ENCODE data around the gene NAV2. TPM values are rescaled to one million over a fixed set of nuclear protein-coding genes. Genes with fewer than 3 reads are reported as not detected.

Gene NAV2
- total and polyA plus RNA-seq, 2 donors (not counting 1 experiment from before 2014, with no cell fraction given): 8.1 to 14.0 TPM

GRCh38 chr11:19974886-19975285, 262.2 kb downstream of the NAV2 start:
- no peak for TF ChIP-seq CTCF (conservative IDR thresholded peaks at IDR 0.05 in 1 of 2, IDR thresholded peaks at IDR 0.05 in 1 of 2; ENCODE audit: low read depth in 1 of 2, low read length in 2 of 2)
- no peak for TF ChIP-seq EZH2 (IDR thresholded peaks at IDR 0.05; ENCODE audit: low read length, missing control alignments)
- Histone ChIP-seq H3K9ac (ENCODE audit: insufficient read depth, low read length) (no peak overlapping the region), H2AFZ (ENCODE audit: low read length) (no peak overlapping the region), H3K27me3 (ENCODE audit: control insufficient read depth, insufficient read depth, low read length) (no peaks in the 10 kb centered on the region), H3K36me3 (ENCODE audit: control insufficient read depth, insufficient read depth, low read length) (no peaks in the 10 kb centered on the region), H3K4me1 (ENCODE audit: control insufficient read depth, extremely low read depth, insufficient read depth, low read length) (peaks cover 4% of the 10 kb centered on the region), H3K27ac (ENCODE audit: insufficient read depth, low read length) (no peak overlapping the region), H3K4me2 (ENCODE audit: extremely low read depth, insufficient read depth, low read length) (no peak overlapping the region), H3K4me3 (replicated peaks in 1 of 4; ENCODE audit: control extremely low read depth in 1 of 4, insufficient read depth in 1 of 4, low read depth in 3 of 4, low read length in 4 of 4) (no peak overlapping the region), H4K20me1 (ENCODE audit: control insufficient read depth, extremely low read depth, insufficient read depth, low read length) (no peaks in the 10 kb centered on the region), H3K79me2 (ENCODE audit: control insufficient read depth, insufficient read depth, low read length) (peaks cover 3% of the 10 kb centered on the region), H3K9me3 (ENCODE audit: control insufficient read depth, insufficient read depth, low read depth, low read length) (no peaks in the 10 kb centered on the region)
- no peak for DNase-seq (ENCODE audit: low read depth in 2 of 2)

- no peak overlapping the region for H3K4me3 ChIP-seq (replicated peaks in 1 of 4; ENCODE audit: control extremely low read depth in 1 of 4, insufficient read depth in 1 of 4, low read depth in 3 of 4, low read length in 4 of 4)
- no peak overlapping the region for H3K4me2 ChIP-seq (ENCODE audit: extremely low read depth, insufficient read depth, low read length)
- H3K36me3 ChIP-seq (ENCODE audit: control insufficient read depth, insufficient read depth, low read length): no peaks in the 10 kb centered on the region
- peaks cover 10% of the 10 kb centered on the region for H3K4me1 ChIP-seq (ENCODE audit: control insufficient read depth, extremely low read depth, insufficient read depth, low read length)
- H3K79me2 ChIP-seq (ENCODE audit: control insufficient read depth, insufficient read depth, low read length): peaks cover 7% of the 10 kb centered on the region
- no peaks in the 10 kb centered on the region for H4K20me1 ChIP-seq (ENCODE audit: control insufficient read depth, extremely low read depth, insufficient read depth, low read length)
- H3K9ac ChIP-seq (ENCODE audit: insufficient read depth, low read length): no peak overlapping the region
- H2AFZ ChIP-seq (ENCODE audit: low read length): no peak overlapping the region
- TF ChIP-seq CTCF (conservative IDR thresholded peaks at IDR 0.05 in 1 of 2, IDR thresholded peaks at IDR 0.05 in 1 of 2; ENCODE audit: low read depth in 1 of 2, low read length in 2 of 2) (no peak), EZH2 (IDR thresholded peaks at IDR 0.05; ENCODE audit: low read length, missing control alignments) (no peak)
- no peak overlapping the region for H3K27ac ChIP-seq (ENCODE audit: insufficient read depth, low read length)
- H3K9me3 ChIP-seq (ENCODE audit: control insufficient read depth, insufficient read depth, low read depth, low read length): no peaks in the 10 kb centered on the region
- no peaks in the 10 kb centered on the region for H3K27me3 ChIP-seq (ENCODE audit: control insufficient read depth, insufficient read depth, low read length)
- DNase-seq (ENCODE audit: low read depth in 2 of 2): no peak
Measured at GRCh38 chr11:19975414-19975990, 262.9 kb downstream of the NAV2 start.

GRCh38 chr11:19976281-19976941, 263.8 kb downstream of the NAV2 start:
- no peak overlapping the region for H3K27ac ChIP-seq (ENCODE audit: insufficient read depth, low read length)
- no peak for DNase-seq (ENCODE audit: low read depth in 2 of 2)
- H3K27me3 ChIP-seq (ENCODE audit: control insufficient read depth, insufficient read depth, low read length): no peaks in the 10 kb centered on the region
- no peak overlapping the region for H2AFZ ChIP-seq (ENCODE audit: low read length)
- H3K4me2 ChIP-seq (ENCODE audit: extremely low read depth, insufficient read depth, low read length): no peak overlapping the region
- H3K9me3 ChIP-seq (ENCODE audit: control insufficient read depth, insufficient read depth, low read depth, low read length): no peaks in the 10 kb centered on the region
- no peaks in the 10 kb centered on the region for H4K20me1 ChIP-seq (ENCODE audit: control insufficient read depth, extremely low read depth, insufficient read depth, low read length)
- peaks cover 7% of the 10 kb centered on the region for H3K79me2 ChIP-seq (ENCODE audit: control insufficient read depth, insufficient read depth, low read length)
- TF ChIP-seq EZH2 (IDR thresholded peaks at IDR 0.05; ENCODE audit: low read length, missing control alignments) (no peak), CTCF (conservative IDR thresholded peaks at IDR 0.05 in 1 of 2, IDR thresholded peaks at IDR 0.05 in 1 of 2; ENCODE audit: low read depth in 1 of 2, low read length in 2 of 2) (no peak)
- H3K4me3 ChIP-seq (replicated peaks in 1 of 4; ENCODE audit: control extremely low read depth in 1 of 4, insufficient read depth in 1 of 4, low read depth in 3 of 4, low read length in 4 of 4): no peak overlapping the region
- no peaks in the 10 kb centered on the region for H3K36me3 ChIP-seq (ENCODE audit: control insufficient read depth, insufficient read depth, low read length)
- H3K9ac ChIP-seq (ENCODE audit: insufficient read depth, low read length): no peak overlapping the region
- H3K4me1 ChIP-seq (ENCODE audit: control insufficient read depth, extremely low read depth, insufficient read depth, low read length): peaks cover 10% of the 10 kb centered on the region
